Karpas-422 (cell line): ENCODE measurements around the gene QRICH2. TPM values are rescaled to one million over a fixed set of nuclear protein-coding genes. Genes with fewer than 3 reads are reported as not detected.
"Not testable (repeated sequence)": the region's sequence is repeated elsewhere in the genome, so short reads cannot be mapped to it uniquely, and the experiment has no call there.

Source experiments
- DNase-seq: peaks from one replicate; pipeline ENCODE4 v3.0.0-alpha.2; 2015
- H2AFZ ChIP-seq: fragments of 200-600 bp; sonication (generic); 2 replicates; pipeline ENCODE4 v1.6.1; 2014; ENCODE audit warnings: antibody characterized with exemption, low read length, mixed read lengths
- H3K27ac ChIP-seq: fragments of 200-600 bp; sonication (generic); 2 replicates; pipeline ENCODE4 v1.5.1; 2014; ENCODE audit warnings: mild to moderate bottlenecking, low read length, moderate library complexity
- H3K27me3 ChIP-seq: fragments of 200-600 bp; sonication (generic); 2 replicates; pipeline ENCODE4 v1.6.1; 2014; ENCODE audit warnings: low read length, mixed read lengths
- H3K36me3 ChIP-seq: fragments of 200-600 bp; sonication (generic); 2 replicates; pipeline ENCODE4 v1.6.1; 2014; ENCODE audit warnings: low read length, mixed read lengths; ENCODE audit not compliant: insufficient read depth
- H3K4me1 ChIP-seq: fragments of 200-600 bp; sonication (generic); 2 replicates; pipeline ENCODE4 v1.6.1; 2014; ENCODE audit warnings: mild to moderate bottlenecking, low read length, mixed read lengths
- H3K4me2 ChIP-seq: fragments of 200-600 bp; sonication (generic); 2 replicates; pipeline ENCODE4 v1.6.1; 2014; ENCODE audit warnings: low read length, low read depth, mild to moderate bottlenecking; ENCODE audit not compliant: poor library complexity, severe bottlenecking
- H3K4me3 ChIP-seq: fragments of 200-600 bp; sonication (generic); 2 replicates; pipeline ENCODE4 v1.5.1; 2014; ENCODE audit warnings: mild to moderate bottlenecking, antibody characterized with exemption, low read length, mixed read lengths
- H3K79me2 ChIP-seq: fragments of 200-600 bp; sonication (generic); 2 replicates; pipeline ENCODE4 v1.6.1; 2014; ENCODE audit warnings: mild to moderate bottlenecking, low read length, mixed read lengths
- H3K9ac ChIP-seq: fragments of 200-600 bp; sonication (generic); 2 replicates; pipeline ENCODE4 v1.6.0; 2014; ENCODE audit warnings: low read length
- H3K9me2 ChIP-seq: fragments of 200-600 bp; sonication (generic), shearing (Covaris generic); replicated peaks from 2 replicates; pipeline ENCODE4 v1.6.0; 2014; ENCODE audit warnings: mild to moderate bottlenecking, low read length, moderate library complexity; ENCODE audit not compliant: insufficient read depth
- H3K9me3 ChIP-seq: fragments of 300-700, 200-600 bp; sonication (generic); 2 replicates; pipeline ENCODE4 v1.6.1; 2014; ENCODE audit warnings: low read length, mixed read lengths
- H4K20me1 ChIP-seq: fragments of 200-600 bp; sonication (generic); 2 replicates; pipeline ENCODE4 v1.6.1; 2014; ENCODE audit warnings: mild to moderate bottlenecking, antibody characterized with exemption, low read length, low read depth; ENCODE audit not compliant: insufficient read depth
- total RNA-seq: library from RNA; depleted of rRNA; stranded (reverse); fragments of >200 nt; shearing (Covaris generic); gene quantifications from 2 replicates; pipeline ENCODE4 v1.2.3, GENCODE V29; 2014; ENCODE audit warnings: low replicate concordance

Gene QRICH2
- total RNA-seq, 1 experiment from 2014 or later, result 3.1 TPM

- not testable (repeated sequence) for H3K9ac ChIP-seq, H3K4me1 ChIP-seq, DNase-seq, H3K27ac ChIP-seq, H3K79me2 ChIP-seq, H3K9me3 ChIP-seq, H3K36me3 ChIP-seq, H3K9me2 ChIP-seq, H4K20me1 ChIP-seq, H3K27me3 ChIP-seq, H3K4me3 ChIP-seq, H3K4me2 ChIP-seq, H2AFZ ChIP-seq
Observed at GRCh38 chr17:76244721-76245120, 63.4 kb downstream of the QRICH2 start.

- Histone ChIP-seq H3K4me1 (no peaks in the 10 kb centered on the region), H3K4me3 (no peak overlapping the region), H3K36me3 (no peaks in the 10 kb centered on the region), H3K27me3 (no peaks in the 10 kb centered on the region), H3K9ac (no peak overlapping the region), H3K4me2 (no peak overlapping the region), H3K9me2 (no peaks in the 10 kb centered on the region), H4K20me1 (no peaks in the 10 kb centered on the region), H3K27ac (no peak overlapping the region), H3K79me2 (no peaks in the 10 kb centered on the region), H2AFZ (no peak overlapping the region), H3K9me3 (no peaks in the 10 kb centered on the region)
- DNase-seq, result no peak
Observed at GRCh38 chr17:76243826-76244679, 64.0 kb downstream of the QRICH2 start.

DNA sequence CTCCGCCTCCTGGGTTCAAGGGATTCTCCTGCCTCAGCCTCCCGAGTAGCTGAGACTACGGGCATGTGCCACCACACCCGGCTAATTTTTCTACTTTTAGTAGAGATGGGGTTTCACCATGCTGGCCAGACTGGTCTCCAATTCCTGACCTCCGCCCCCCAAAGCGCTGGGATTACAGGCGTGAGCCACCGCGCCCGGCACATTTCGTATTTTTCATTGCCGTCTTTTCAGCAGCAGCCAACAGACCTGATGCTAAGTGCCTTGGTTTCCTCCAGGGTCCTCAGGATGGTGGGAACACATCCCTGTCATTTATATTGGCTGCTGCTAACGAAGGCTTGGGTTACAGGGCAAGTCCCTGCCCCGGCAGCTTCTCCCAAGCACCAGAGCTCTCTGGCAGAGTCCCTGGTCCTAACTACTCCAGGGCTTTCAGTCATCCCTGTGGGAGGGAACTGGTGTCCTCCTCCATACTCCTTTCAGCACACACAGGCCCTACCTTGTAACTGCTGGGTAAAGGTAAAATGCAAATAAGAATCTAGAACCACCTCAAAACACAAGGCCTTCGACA lies 66.3 kb downstream of the QRICH2 start:
- Histone ChIP-seq H3K4me3 (no peak overlapping the region), H3K4me1 (no peaks in the 10 kb centered on the region), H3K27ac (no peak overlapping the region), H3K79me2 (no peaks in the 10 kb centered on the region), H3K9ac (no peak overlapping the region), H3K36me3 (no peaks in the 10 kb centered on the region), H3K9me3 (no peaks in the 10 kb centered on the region), H2AFZ (no peak overlapping the region), H3K9me2 (no peaks in the 10 kb centered on the region), H4K20me1 (no peaks in the 10 kb centered on the region), H3K27me3 (no peaks in the 10 kb centered on the region), H3K4me2 (no peak overlapping the region)
- DNase-seq, result no peak

DNA sequence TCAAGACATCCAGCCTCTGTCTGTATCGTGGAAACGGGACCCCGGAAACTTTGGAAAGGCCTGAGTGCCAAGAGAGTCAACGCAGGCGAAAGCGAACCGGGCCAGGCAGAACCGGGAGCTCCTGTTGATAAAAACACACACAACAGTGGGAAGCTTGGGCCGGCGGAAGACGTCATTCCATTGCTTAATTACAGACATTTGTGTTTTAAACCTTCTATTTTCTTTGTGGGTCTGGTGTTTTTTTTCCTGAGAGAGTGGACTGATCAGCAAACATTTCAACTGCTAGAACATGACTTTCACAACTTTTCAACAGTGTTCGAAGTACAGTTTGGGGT lies 66.9 kb downstream of the QRICH2 start:
- Histone ChIP-seq H3K9me2 (no peaks in the 10 kb centered on the region), H3K79me2 (no peaks in the 10 kb centered on the region), H3K36me3 (no peaks in the 10 kb centered on the region), H3K4me3 (no peak overlapping the region), H3K9me3 (no peaks in the 10 kb centered on the region), H4K20me1 (no peaks in the 10 kb centered on the region), H3K27me3 (no peaks in the 10 kb centered on the region), H3K9ac (no peak overlapping the region), H3K4me2 (no peak overlapping the region), H3K27ac (no peak overlapping the region), H3K4me1 (no peaks in the 10 kb centered on the region), H2AFZ (no peak overlapping the region)
- DNase-seq, result no peak

GRCh38 chr17:76240461-76241203 lies 67.4 kb downstream of the QRICH2 start, which contains the start of gene RNF157:
Gene RNF157, minus strand, starts transcription at chr17:76240493. Its CDS starts 253 bp downstream, at chr17:76240240.
- Histone ChIP-seq H2AFZ (no peak within 1 kb of the TSS), H3K9ac (no peak within 1 kb of the TSS), H3K79me2 (no peaks in the 10 kb centered on the region), H3K4me1 (no peaks in the 10 kb centered on the region), H3K27ac (no peak within 1 kb of the TSS), H3K36me3 (no peaks in the 10 kb centered on the region), H4K20me1 (no peaks in the 10 kb centered on the region), H3K4me3 (no peak within 1 kb of the TSS), H3K9me2 (no peaks in the 10 kb centered on the region), H3K27me3 (no peaks in the 10 kb centered on the region), H3K9me3 (no peaks in the 10 kb centered on the region), H3K4me2 (no peak within 1 kb of the TSS)
- no peak for DNase-seq

DNA sequence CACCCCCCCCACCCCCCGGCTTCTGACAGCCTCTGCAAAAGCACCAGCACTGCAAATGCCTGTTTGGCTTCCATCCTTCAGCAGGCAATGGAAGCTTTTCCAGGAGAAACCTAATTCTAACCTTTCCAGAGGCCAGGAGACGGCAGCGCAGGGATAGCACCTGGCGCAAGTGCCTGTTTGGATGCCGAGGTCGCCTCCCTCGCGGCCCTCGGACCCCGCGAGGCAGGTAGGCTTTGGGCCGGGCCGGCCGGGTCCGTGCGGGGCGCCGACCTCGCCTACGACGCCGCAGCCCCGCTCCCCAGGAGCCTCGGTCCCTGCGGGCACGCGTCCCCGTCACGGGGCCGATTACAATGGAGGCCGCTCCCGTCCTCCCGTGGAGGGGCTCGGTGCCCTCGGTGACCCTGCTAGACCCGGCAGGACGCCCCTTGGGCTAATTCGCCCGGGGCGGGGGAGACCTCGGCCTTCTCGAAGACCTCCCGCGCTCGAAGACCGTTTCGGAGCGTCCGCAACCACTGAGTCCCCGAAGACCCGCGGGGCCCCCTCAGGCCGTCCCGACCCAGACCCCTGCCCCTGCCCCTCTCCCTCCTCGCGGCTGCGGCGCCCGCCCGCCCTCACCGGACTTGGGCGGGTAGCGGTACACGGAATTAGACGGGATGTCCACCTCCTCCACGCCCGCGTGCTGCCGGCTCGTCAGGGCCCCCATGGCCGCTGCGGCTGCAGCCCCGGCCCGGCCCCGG lies 68.4 kb downstream of the QRICH2 start:
- no peaks in the 10 kb centered on the region for H3K79me2 ChIP-seq
- H2AFZ ChIP-seq, result no peak overlapping the region
- no peaks in the 10 kb centered on the region for H4K20me1 ChIP-seq
- H3K9ac ChIP-seq, result no peak overlapping the region
- H3K36me3 ChIP-seq, result no peaks in the 10 kb centered on the region
- H3K4me2 ChIP-seq, result no peak overlapping the region
- no peaks in the 10 kb centered on the region for H3K4me1 ChIP-seq
- no peak overlapping the region for H3K27ac ChIP-seq
- H3K9me2 ChIP-seq, result no peaks in the 10 kb centered on the region
- no peak for DNase-seq
- H3K9me3 ChIP-seq, result no peaks in the 10 kb centered on the region
- no peak overlapping the region for H3K4me3 ChIP-seq
- H3K27me3 ChIP-seq, result no peaks in the 10 kb centered on the region

GRCh38 chr17:76238847-76239537 lies 69.1 kb downstream of the QRICH2 start:
- Histone ChIP-seq H3K4me2 (no peak overlapping the region), H3K36me3 (no peaks in the 10 kb centered on the region), H3K27ac (no peak overlapping the region), H3K27me3 (no peaks in the 10 kb centered on the region), H3K4me3 (no peak overlapping the region), H3K9me2 (no peaks in the 10 kb centered on the region), H2AFZ (no peak overlapping the region), H3K79me2 (no peaks in the 10 kb centered on the region), H3K9me3 (no peaks in the 10 kb centered on the region), H4K20me1 (no peaks in the 10 kb centered on the region), H3K4me1 (no peaks in the 10 kb centered on the region), H3K9ac (no peak overlapping the region)
- no peak for DNase-seq
